Right lobe of liver (tissue), 4 donors: Measurements from ENCODE around the gene GPC5.

Source experiments
- POLR2A ChIP-seq: fragments of 450-650 bp; IDR thresholded peaks from one replicate; pipeline ENCODE4 v1.6.1; 2017; ENCODE audit warnings: antibody characterized with exemption, mild to moderate bottlenecking
- TF ChIP-seq, protein P1 (sequence below), 4 donors: fragments of 200-600 bp in 3 of 4; fragments of 450-650 bp in 1 of 4; IDR thresholded peaks; one replicate each; pipeline versions ENCODE4 v1.5.1 to v1.8.0; 2016 to 2022; ENCODE audit warnings: antibody characterized with exemption in 4 of 4, mild to moderate bottlenecking in 2 of 4
- donor health status: DM: no; HTN: no; CAD: no.
- donor health status: DM: no; HTN: no; CAD: no.
- donor health status: DM: no; HTN: yes; CAD: no.

DNA sequence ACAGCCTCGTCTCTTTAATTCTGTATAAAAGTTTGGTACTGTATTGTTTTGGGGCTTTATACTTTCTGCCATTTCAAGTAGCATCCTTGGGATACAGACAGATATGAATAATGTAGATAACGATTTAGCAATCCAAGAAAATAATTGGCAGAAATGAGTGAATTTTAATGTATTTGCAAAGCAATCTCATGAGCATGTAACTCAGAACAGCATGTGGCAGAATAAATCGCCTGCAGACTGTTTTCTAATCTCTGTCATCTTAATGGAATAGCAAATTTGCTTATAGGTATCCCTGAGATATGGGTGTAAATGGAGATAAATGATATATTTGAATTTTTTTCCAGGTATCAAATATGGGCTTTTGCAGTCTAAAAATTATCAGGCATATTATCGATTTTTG is 166.0 kb downstream of the GPC5 start:
- TF ChIP-seq, protein P1, sequence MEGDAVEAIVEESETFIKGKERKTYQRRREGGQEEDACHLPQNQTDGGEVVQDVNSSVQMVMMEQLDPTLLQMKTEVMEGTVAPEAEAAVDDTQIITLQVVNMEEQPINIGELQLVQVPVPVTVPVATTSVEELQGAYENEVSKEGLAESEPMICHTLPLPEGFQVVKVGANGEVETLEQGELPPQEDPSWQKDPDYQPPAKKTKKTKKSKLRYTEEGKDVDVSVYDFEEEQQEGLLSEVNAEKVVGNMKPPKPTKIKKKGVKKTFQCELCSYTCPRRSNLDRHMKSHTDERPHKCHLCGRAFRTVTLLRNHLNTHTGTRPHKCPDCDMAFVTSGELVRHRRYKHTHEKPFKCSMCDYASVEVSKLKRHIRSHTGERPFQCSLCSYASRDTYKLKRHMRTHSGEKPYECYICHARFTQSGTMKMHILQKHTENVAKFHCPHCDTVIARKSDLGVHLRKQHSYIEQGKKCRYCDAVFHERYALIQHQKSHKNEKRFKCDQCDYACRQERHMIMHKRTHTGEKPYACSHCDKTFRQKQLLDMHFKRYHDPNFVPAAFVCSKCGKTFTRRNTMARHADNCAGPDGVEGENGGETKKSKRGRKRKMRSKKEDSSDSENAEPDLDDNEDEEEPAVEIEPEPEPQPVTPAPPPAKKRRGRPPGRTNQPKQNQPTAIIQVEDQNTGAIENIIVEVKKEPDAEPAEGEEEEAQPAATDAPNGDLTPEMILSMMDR (IDR thresholded peaks at IDR 0.05), result no peak
- no peak for TF ChIP-seq POLR2A
